MM.1S (cell line): ENCODE measurements around the gene LYZL6.

ENCODE experiments used
- DNase-seq: peaks from one replicate; pipeline ENCODE4 v3.0.0-alpha.2; 2015
- H2AFZ ChIP-seq: fragments of 300-600 bp; sonication (generic); 2 replicates; pipeline ENCODE4 v1.6.0; 2016; ENCODE audit warnings: antibody characterized with exemption, low read length
- H3F3A ChIP-seq: fragments of 300-600 bp; sonication (generic); 2 replicates; pipeline ENCODE4 v1.6.1; 2016; ENCODE audit warnings: mild to moderate bottlenecking, antibody characterized with exemption, low read length, moderate library complexity, mixed read lengths; ENCODE audit not compliant: insufficient read depth
- H3K27ac ChIP-seq: fragments of 300-600 bp; sonication (generic); 2 replicates; pipeline ENCODE4 v1.5.1; 2016; ENCODE audit warnings: mild to moderate bottlenecking, low read length
- H3K27me3 ChIP-seq: fragments of 300-600 bp; sonication (generic); replicated peaks from 2 replicates; pipeline ENCODE4 v1.6.0; 2016; ENCODE audit warnings: low read length; ENCODE audit not compliant: insufficient read depth
- H3K36me3 ChIP-seq: fragments of 300-600 bp; sonication (generic); replicated peaks from 2 replicates; pipeline ENCODE4 v1.6.1; 2016; ENCODE audit warnings: mild to moderate bottlenecking, low read length, mixed read lengths; ENCODE audit not compliant: insufficient read depth
- H3K4me1 ChIP-seq: fragments of 300-600 bp; sonication (generic); 2 replicates; pipeline ENCODE4 v1.6.1; 2016; ENCODE audit warnings: low read length, mixed read lengths
- H3K4me2 ChIP-seq: fragments of 300-600 bp; sonication (generic); 2 replicates; pipeline ENCODE4 v1.6.0; 2016; ENCODE audit warnings: low read depth, low read length
- H3K4me3 ChIP-seq: fragments of 300-600 bp; sonication (generic); 2 replicates; pipeline ENCODE4 v1.5.1; 2016; ENCODE audit warnings: low read length, mixed read lengths
- H3K79me2 ChIP-seq: fragments of 300-600 bp; sonication (generic); 2 replicates; pipeline ENCODE4 v1.6.1; 2016; ENCODE audit warnings: mixed run types, low read length, mixed read lengths
- H3K9ac ChIP-seq: fragments of 300-600 bp; sonication (generic); 2 replicates; pipeline ENCODE4 v1.6.1; 2016; ENCODE audit warnings: low read length, mixed read lengths
- H3K9me2 ChIP-seq: fragments of 300-600 bp; sonication (generic); replicated peaks from 2 replicates; pipeline ENCODE4 v1.6.1; 2016; ENCODE audit warnings: mild to moderate bottlenecking, low read length, mixed read lengths; ENCODE audit not compliant: insufficient read depth
- H3K9me3 ChIP-seq: fragments of 300-600 bp; sonication (generic); replicated peaks from 2 replicates; pipeline ENCODE4 v1.6.1; 2016; ENCODE audit warnings: mild to moderate bottlenecking, low read length, mixed read lengths; ENCODE audit not compliant: insufficient read depth
- H4K20me1 ChIP-seq: fragments of 300-600 bp; sonication (generic); 2 replicates; pipeline ENCODE4 v1.6.1; 2016; ENCODE audit warnings: mild to moderate bottlenecking, low read length, moderate library complexity, mixed read lengths; ENCODE audit not compliant: insufficient read depth
- CTCF ChIP-seq: fragments of 300-600 bp; sonication (generic); IDR thresholded peaks from 2 replicates; pipeline ENCODE4 v1.5.1; 2016; ENCODE audit warnings: antibody characterized with exemption, low read length, mixed read lengths
- EZH2 ChIP-seq: fragments of 300-600 bp; sonication (generic); optimal IDR thresholded peaks from 2 replicates; pipeline ENCODE3; 2017; ENCODE audit warnings: low read depth, mild to moderate bottlenecking, antibody characterized with exemption, low read length, mixed read lengths
- EZH2phosphoT487 ChIP-seq: fragments of 300-600 bp; sonication (generic); IDR thresholded peaks from 2 replicates; pipeline ENCODE4 v1.6.1; 2018; ENCODE audit warnings: antibody characterized with exemption, low read length

Gene LYZL6

GRCh38 chr17:35984140-35984539 is 40.6 kb upstream of the LYZL6 start:
- Histone ChIP-seq H3K4me1 (no peaks in the 10 kb centered on the region), H3K36me3 (no peaks in the 10 kb centered on the region), H3K79me2 (no peaks in the 10 kb centered on the region), H3K9me2 (no peaks in the 10 kb centered on the region), H3K4me3 (no peak overlapping the region), H3K9ac (no peak overlapping the region), H3K9me3 (no peaks in the 10 kb centered on the region), H3F3A (no peaks in the 10 kb centered on the region), H2AFZ (no peak overlapping the region), H3K4me2 (no peak overlapping the region), H3K27me3 (no peaks in the 10 kb centered on the region), H4K20me1 (no peaks in the 10 kb centered on the region), H3K27ac (no peak overlapping the region)
- TF ChIP-seq CTCF: no peak
- TF ChIP-seq EZH2: no peak
- TF ChIP-seq EZH2phosphoT487: no peak
- no peak for DNase-seq

- DNase-seq: no peak
Measured at GRCh38 chr17:35982409-35983191, 39.1 kb upstream of the LYZL6 start.

GRCh38 chr17:35981908-35982330 is 38.4 kb upstream of the LYZL6 start:
- Histone ChIP-seq H3K36me3 (no peaks in the 10 kb centered on the region), H3K9me3 (no peaks in the 10 kb centered on the region), H3K4me2 (no peak overlapping the region), H3K9ac (no peak overlapping the region), H3K27ac (no peak overlapping the region), H3K4me3 (no peak overlapping the region), H3F3A (no peaks in the 10 kb centered on the region), H3K9me2 (no peaks in the 10 kb centered on the region), H3K4me1 (no peaks in the 10 kb centered on the region), H3K27me3 (no peaks in the 10 kb centered on the region), H3K79me2 (no peaks in the 10 kb centered on the region), H2AFZ (no peak overlapping the region), H4K20me1 (no peaks in the 10 kb centered on the region)
- DNase-seq: no peak
- TF ChIP-seq CTCF (peak; percentile 42), EZH2phosphoT487 (no peak)

More at GRCh38 chr17:35982409-35983191, 39.1 kb upstream of the LYZL6 start:
- H3K4me3 ChIP-seq: no peak overlapping the region
- no peaks in the 10 kb centered on the region for H3F3A ChIP-seq
- no peaks in the 10 kb centered on the region for H3K4me1 ChIP-seq
- no peaks in the 10 kb centered on the region for H3K9me3 ChIP-seq
- no peak overlapping the region for H3K27ac ChIP-seq
- H3K9ac ChIP-seq: no peak overlapping the region
- no peaks in the 10 kb centered on the region for H4K20me1 ChIP-seq
- no peak overlapping the region for H3K4me2 ChIP-seq
- no peaks in the 10 kb centered on the region for H3K79me2 ChIP-seq
- no peaks in the 10 kb centered on the region for H3K9me2 ChIP-seq
- H3K27me3 ChIP-seq: no peaks in the 10 kb centered on the region
- no peak overlapping the region for H2AFZ ChIP-seq
- H3K36me3 ChIP-seq: no peaks in the 10 kb centered on the region
- TF ChIP-seq EZH2: no peak
- no peak for TF ChIP-seq EZH2phosphoT487
- TF ChIP-seq CTCF: no peak
